Ramos (cell line): ENCODE measurements around the gene GRK6.

Source experiments
- in situ Hi-C: fragments of 300-500 bp; cut with MboI; formaldehyde crosslinking; loops from one replicate; pipeline ENCODE4 v1.14.3; 2022; ENCODE audit warnings: low sequenced_read_pairs; ENCODE audit not compliant: unreplicated experiment

Gene GRK6

DNA sequence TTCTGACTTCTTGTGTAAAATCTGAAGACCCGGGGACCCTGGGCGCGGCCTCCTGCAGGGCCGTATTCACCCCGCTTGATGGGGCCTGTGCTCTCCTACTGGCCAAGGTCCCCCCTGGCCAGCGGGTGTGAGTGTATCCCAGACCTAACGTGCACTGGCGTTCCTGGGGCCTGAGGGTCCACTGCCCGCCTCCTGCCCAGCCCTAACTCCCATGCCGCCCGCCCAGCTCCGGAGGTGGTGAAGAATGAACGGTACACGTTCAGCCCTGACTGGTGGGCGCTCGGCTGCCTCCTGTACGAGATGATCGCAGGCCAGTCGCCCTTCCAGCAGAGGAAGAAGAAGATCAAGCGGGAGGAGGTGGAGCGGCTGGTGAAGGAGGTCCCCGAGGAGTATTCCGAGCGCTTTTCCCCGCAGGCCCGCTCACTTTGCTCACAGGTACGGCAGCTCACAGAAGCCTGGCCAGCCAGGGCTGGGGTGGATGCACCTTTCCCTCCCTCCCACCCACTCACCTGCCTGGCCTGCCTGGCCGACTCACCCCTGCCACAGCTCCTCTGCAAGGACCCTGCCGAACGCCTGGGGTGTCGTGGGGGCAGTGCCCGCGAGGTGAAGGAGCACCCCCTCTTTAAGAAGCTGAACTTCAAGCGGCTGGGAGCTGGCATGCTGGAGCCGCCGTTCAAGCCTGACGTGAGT lies 9.5 kb downstream of the GRK6 start:
- in situ Hi-C loops = no loop called here

DNA sequence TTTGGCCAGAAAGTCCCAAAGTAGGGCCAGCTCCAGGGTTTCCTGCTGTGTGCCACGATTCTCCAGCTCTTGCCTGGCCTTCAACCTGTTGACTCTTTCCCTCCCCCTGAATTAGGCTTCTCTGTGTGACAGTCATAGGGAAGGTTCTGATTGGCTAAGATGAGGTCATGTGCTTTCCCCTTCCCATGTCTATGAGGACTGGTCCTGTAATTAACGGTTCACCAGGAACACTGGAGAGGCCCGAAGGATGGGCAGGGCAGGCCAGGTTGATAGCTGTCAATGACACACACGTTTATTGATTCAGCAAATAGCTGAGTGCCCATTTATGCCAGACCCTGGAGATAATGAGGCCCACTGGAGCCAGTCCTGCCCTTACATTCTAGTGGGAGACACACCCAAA lies 11.1 kb downstream of the GRK6 start:
- in situ Hi-C loops = no loop called here

DNA sequence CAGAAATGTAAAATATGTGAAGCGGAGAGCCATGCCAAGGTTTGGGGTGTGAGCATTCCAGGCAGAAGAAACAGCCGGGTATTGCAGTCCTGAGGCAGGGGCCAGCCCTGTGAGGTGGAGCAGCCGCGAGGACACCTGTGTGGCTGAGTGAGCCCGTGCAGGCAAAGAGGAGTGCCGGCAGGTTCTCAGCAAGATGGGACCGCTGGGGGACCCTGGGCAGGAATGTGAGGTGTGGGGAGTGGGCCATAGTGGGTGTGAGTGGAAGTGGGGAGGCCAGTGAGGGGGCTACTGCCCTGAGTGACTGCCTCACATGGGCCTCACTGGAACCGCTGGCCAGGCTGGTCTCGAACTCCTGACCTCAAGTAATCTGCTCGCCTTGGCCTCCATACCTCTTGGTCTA lies 12.0 kb downstream of the GRK6 start:
- in situ Hi-C loops = no loop called here

DNA sequence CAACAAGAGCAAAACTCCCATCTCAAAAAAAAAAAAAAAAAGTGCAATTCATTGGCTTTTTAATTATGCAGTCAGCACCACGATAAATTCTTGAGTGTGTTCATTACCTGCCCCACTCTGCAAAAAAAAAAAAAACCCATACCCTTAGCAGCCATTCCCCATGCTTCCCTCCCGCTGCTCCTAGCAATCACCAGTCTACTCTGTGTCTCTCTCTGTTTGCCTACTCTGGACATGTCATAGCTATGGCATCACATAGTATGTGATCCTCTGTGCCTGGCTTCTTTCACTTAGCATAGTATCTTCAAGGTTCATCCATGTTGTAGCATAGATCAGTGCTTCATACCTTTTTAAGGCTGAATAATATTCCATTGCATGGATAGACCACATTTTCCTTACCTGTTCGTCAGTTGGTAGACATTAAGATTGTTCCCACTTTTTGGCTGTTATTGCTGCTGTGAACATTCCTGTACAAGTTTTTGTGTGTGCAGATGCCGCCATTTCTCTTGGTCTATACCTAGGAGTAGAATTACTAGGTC lies 13.1 kb downstream of the GRK6 start:
- in situ Hi-C loops = loop anchor here (10.0 kb wide), 1 partner anchor 45 kb away; no protein-coding TSS in a partner anchor

DNA sequence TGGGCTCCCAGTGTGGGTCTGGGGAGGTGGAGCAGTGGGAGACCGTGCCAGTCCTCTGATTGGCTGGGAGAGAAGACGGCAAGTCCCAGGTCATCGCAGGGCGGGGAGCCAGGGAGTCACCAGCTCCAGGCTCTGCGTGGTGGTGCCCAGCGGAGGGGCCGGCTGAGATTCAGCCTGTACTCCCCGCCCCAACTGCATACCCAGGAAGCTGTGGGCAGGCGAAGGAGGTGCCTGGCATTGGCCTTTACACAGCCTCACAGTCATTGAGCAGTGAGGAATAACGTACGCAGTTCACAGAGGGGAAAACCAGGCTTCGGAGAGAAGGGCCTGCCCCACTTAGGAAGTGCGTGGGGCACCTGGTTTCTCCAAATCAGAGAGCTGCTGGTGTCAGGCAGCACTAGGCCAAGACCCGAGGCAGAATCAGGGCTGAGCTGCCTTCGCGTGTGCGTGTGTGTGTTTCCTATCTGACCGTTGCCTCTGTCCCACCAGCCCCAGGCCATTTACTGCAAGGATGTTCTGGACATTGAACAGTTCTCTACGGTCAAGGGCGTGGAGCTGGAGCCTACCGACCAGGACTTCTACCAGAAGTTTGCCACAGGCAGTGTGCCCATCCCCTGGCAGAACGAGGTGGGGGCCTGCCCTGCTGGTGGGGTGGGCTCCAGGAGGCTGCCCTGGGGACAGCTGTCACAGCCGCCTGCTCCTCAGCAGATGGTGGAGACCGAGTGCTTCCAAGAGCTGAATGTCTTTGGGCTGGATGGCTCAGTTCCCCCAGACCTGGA lies 13.9 kb downstream of the GRK6 start:
- in situ Hi-C loops = loop anchor here (10.0 kb wide), 1 partner anchor 46 kb away; no protein-coding TSS in a partner anchor

DNA sequence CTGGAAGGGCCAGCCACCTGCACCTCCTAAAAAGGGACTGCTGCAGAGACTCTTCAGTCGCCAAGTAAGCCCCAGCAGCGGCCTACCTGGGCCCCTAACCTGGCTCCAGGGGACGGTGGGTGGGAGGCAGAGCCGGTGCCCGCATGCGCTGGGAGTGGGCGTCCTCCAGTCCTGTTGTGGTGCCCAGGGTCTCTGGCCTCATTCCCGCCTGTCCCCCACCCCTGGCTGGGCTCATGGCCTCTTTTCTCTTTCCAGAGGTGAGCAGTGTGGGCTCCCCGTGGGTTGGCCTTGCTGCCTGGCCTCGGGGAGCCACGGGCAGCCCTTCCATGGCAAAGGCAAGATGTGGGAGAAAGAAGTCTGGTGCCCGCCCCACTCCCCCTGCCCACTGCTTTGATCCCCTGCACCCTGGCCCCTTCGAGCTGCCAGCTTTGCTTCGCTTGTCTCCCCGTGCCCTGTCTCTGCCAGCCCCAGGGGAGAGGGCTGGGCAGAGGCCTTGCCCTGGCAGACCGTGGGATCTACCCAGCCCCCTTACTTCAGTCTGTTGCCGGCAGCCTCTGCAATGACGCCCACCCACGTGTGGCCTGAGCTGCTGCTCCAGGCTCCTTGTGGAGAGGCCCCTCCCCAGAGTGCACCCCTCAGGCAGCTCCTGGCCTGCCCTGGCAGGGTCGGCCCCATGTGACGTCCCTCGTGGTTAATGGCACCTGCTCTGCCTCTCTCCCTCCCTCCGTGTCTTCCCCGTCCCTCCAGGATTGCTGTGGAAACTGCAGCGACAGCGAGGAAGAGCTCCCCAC lies 14.7 kb downstream of the GRK6 start:
- in situ Hi-C loops = loop anchor here (10.0 kb wide), 1 partner anchor 46 kb away; no protein-coding TSS in a partner anchor

DNA sequence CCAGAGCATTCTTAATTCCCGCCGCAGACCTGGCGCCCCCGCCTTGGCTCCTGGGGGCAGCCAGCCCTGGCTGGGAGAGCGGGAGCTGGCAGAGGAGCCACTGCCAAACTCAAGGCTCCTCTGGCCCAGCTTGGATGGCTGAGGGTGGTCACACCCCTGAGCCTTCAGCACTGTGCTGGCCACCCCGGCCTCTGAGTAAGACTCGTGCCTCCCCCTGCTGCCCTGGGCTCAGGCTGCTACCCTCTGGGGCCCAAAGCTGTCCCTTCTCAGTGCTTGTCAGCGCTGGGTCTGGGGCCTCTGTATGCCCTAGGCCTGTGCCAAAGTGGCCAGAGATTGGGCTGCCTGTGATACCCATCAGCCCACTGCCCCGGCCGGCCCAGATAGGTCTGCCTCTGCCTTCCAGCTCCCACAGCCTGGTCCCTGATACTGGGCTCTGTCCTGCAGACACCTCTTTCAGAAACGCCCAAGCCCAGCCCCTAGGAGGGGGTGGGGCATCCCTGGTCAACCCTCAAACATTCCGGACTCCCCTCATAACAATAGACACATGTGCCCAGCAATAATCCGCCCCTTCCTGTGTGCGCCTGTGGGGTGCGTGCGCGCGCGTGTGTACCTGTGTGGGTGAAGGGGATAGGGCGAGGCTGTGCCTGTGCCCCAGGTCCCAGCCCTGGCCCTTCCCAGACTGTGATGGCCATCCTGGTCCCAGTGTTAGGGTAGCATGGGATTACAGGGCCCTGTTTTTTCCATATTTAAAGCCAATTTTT lies 15.8 kb downstream of the GRK6 start:
- in situ Hi-C loops = loop anchor here (10.0 kb wide), 1 partner anchor 47 kb away; no protein-coding TSS in a partner anchor

DNA sequence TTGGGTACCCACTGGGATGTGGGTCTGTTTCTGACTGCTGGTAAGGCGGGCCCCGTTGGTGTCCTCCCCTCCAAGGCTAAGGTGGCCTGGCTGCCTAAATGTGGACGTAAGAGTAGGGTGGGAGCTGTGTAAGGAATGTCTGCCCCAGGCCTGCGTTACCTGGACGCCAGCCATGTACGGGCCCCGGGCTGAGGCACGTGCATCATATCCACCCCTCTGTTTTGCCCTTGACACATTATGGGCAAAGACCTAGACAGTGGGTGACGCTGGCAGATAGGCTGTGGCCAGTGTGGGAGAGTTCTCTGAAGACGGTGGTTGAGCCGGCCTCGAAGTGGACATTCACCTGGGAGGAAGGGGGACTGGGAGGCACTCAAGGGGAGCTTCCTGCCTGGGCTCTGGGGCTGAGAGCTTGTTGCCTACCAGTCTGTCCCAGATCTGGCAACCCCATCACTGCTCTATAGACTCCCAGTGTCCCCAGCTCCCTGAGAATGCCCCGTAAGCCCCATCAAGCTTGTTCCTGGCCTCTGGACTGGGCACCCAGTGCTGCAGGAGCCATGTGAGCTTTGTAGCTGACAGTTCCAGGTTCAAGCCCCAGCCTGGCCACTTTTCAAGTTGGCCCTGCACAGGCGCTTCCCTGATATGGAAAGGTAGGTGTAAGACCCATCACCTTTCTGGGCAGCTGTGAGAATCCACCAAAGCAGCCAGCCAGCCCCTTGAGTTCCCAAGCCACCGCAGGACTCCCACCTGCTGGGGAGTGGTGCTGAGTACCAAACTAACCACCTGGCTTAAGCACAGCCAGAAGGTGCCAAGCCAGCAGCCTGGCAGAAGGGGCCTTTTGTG lies 16.9 kb downstream of the GRK6 start:
- in situ Hi-C loops = loop anchor here (10.0 kb wide), 1 partner anchor 49 kb away; no protein-coding TSS in a partner anchor

DNA sequence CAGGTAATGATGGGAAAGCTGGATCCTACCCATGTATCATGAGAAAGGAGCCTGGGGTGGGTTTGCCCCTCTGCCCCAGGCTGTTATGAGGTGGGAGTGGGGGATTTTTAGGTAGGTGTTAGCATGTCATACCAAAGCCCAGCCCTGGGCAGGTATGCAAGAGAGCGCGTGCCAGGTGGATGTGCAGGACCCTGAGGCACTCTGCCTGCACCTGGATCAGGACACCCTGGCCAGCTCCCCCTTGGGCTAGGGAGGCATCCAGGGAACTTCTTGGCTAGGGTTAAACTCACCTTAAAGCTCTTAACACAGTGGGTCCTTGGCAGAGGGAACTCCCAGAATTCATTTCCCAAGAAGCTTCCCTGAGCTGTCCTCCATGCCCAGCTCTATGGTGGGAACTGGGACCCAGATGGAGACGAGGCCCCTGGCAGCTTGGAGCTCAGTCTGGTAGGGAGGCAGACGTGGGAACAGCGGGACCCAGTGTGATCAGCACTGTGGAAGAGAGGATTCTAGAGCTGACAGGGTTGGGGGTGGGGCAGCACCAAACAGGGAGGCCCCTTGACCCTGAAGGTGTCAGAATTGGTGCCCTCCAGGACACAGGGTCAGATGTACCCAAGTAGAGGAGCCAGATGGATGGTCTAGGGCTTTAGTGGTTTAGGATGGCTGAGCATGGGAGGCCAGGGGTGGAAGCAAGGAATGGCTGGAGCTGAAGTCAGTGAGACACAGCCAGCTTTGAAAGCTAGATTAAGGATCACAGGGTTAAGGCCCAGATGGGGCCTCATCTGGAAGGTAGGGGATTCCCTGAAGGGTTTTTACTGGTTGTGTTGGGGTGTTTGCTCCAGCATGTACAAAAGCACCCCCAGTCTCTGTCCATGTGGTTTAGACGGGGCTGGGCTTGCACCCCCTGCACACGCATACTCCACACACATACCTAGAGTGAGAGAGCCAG lies 17.9 kb downstream of the GRK6 start:
- in situ Hi-C loops = loop anchor here (10.0 kb wide), 1 partner anchor 50 kb away; no protein-coding TSS in a partner anchor

DNA sequence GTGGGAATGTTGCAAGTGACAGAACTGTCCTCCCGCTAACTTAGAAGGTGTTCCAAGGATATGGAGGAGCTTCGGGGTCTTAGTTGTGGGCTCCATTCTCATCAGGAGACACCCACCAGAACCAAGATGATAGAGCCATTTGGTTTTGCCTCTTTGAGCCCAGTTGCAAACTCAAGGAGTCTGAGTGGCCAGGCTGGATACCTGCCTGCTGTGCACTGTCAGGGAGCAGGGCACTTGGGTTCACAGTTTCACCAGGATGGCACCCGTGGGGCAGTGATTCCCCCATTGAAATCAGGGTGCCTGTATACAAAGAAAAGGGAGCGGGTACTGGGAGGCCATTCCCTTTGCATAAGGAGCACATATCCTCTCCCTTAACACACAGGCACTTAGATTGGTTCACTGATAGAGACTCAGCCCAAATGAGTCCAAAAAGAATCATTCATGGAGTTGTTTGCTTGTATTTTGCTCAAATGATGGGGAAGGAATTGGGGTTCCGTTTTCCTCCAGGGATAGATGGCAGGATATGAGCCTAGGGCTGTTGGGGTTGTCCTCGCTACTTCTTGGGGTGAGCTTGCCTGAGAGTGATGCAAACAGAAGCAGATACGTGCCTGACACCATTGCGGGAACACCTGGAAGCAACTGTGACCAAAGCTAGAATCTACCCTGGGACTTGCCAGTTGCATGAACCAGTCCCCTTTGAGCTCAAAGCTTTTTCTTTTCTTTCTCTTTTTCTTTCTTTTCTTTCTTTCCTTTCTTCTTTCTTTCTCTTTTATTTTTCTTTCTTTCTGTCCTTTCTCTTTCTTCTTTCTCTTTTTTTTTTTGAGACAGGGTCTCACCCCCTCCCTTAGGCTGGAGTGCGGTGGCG lies 18.8 kb downstream of the GRK6 start:
- in situ Hi-C loops = loop anchor here (10.0 kb wide), 1 partner anchor 50 kb away; no protein-coding TSS in a partner anchor

DNA sequence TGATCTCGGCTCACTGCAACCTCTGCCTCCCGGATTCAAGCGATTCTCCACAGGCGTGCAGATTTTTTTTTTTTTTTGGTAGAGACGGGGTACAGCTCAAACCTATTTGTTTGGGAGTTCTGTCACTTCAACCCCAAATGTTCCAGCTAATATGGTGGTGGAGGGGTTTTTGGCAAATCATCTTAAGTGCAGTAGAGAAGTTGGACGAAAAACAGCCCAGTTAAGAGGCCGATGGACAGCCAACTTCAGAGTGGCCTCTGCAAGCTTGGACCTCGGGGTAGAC lies 19.4 kb downstream of the GRK6 start:
- in situ Hi-C loops = loop anchor here (10.0 kb wide), 1 partner anchor 51 kb away; no protein-coding TSS in a partner anchor

DNA sequence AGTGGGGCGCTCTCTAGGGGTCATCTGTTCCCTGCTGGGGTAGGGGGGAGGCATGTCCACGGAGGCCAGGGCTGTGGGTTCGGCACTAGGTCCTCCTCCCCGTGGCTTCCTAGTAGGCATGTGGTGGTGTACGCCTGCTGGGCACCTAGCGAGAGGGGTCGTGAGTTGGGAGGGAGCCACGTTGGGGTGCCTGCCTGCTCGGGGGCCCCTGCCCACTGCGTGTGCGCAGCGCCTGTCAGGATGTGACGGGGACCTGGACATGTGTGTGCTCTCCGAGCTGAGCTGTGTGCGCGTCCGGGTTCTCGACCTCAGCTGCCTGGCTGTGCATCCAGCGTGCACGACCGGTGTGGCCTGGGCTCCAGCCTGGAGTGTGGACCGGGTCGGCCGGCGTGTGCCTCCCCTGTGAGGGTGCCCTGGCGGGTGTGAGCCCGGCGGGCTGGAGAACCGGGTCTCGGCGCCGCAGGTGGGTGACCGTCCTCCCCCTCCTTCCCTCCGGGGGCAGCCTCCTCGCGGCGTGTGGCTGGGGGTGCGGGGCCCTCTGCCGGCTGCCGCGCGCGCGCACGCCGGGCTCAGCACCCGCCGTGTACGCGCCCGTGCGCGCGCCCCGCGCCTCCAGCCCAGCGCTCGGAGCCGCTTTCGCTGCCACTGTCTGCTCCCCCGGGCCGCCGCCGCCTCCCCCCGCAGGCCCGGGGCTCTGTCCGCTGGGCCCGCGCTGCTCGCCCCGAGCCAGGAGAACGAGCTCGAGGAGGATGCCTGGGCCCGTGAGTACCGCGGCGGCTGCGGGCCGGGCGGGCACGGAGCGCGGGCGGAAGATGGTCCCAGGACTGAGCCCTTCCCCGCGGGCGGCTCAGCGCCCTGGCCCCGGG lies 20.0 kb downstream of the GRK6 start, which contains the start of gene PRR7:
Gene PRR7, plus strand, starts transcription at position 615 of the 866 bp plus-strand sequence. CDS start 8,254 bp downstream, outside the sequence.
- in situ Hi-C loops = loop anchor here (10.0 kb wide), 1 partner anchor 52 kb away; no protein-coding TSS in a partner anchor

DNA sequence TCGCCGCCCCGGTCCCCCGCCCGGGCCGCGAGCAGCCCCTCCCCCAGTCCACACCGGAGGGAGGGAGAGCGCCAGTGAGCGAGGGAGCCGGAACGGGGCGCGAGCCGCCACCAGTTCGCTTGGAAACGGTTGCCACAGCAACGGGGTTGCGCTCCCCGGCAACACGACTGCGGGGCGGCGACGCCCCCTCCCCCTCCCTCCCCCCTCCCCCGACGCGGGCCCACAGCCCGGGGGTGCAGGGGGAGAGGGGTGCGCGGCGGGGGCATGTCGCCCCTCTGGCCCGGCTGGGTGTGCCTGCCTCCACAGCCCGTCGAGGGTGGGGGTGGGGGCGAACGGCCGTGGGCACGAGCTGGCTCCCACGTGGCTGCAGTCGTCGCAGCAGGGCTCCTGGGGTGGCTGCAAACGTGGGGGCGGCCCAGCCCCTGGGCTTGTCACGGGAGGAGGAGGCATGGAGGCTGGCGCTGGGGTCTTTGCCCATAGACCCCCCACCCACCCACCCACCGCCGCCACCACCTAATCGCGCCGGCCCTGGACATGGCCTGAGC lies 20.7 kb downstream of the GRK6 start:
- in situ Hi-C loops = loop anchor here (10.0 kb wide), 1 partner anchor 52 kb away; no protein-coding TSS in a partner anchor

DNA sequence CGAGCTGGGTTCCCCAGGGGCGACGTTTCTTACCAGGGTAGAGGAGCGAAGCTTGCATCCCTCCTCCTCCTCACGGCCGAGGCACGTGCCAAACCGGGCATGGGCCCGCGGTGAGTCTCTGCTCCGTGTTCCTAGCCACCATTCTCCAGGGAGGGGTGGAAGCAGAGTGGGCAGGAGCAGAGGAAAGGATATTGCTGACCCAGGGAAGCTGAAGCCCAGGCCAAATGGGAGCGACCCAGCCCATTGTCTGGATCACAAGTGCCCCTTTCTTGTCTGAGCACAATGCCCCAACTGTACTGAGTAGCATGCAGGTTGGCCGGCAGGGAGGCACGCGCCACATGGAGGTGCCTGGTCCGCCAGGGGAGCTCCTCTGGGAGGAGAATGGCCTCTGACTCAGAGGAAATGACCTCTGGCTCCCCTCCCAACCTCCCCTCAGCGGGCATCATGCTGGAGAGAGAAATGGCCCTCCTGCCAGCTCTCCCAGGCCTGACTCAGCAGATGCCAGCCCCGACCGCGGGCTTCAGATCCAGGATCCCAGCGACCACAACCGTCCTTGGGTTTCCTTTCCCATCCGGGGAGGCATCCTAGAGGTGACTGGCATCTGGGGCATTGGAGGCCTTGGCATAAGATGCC lies 21.3 kb downstream of the GRK6 start:
- in situ Hi-C loops = loop anchor here (10.0 kb wide), 1 partner anchor 53 kb away; no protein-coding TSS in a partner anchor
